ENCODE results near the gene ZMYM3. TPM values are rescaled to one million over a fixed set of nuclear protein-coding genes. Genes with fewer than 3 reads are reported as not detected.

ZMYM3 gene
- polyA plus RNA-seq, 1 experiment = 24.6 TPM

DNA sequence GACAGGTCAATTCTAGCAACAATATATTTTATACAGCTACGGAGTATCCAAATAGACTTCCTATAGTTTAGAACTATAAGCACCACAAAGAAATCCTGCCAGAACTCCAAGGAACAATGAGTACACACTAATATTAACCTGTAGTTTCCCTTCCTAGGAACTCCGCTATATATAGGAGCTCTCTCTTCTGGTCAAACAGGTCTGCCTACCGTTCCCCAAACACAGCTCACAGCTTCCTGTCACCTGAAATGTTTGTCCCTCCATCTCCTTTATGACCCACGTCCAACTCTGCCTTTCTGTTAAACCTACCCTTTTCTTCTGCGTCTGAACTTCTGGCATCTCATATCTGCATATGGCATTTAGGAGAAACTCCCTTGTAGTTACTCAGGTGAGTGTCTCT is 41.4 kb downstream of the ZMYM3 start:
- TF ChIP-seq, protein P1, sequence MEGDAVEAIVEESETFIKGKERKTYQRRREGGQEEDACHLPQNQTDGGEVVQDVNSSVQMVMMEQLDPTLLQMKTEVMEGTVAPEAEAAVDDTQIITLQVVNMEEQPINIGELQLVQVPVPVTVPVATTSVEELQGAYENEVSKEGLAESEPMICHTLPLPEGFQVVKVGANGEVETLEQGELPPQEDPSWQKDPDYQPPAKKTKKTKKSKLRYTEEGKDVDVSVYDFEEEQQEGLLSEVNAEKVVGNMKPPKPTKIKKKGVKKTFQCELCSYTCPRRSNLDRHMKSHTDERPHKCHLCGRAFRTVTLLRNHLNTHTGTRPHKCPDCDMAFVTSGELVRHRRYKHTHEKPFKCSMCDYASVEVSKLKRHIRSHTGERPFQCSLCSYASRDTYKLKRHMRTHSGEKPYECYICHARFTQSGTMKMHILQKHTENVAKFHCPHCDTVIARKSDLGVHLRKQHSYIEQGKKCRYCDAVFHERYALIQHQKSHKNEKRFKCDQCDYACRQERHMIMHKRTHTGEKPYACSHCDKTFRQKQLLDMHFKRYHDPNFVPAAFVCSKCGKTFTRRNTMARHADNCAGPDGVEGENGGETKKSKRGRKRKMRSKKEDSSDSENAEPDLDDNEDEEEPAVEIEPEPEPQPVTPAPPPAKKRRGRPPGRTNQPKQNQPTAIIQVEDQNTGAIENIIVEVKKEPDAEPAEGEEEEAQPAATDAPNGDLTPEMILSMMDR (IDR thresholded peaks at IDR 0.05; ENCODE audit: low read depth, low read length) = no peak
- Histone ChIP-seq H3K27ac (ENCODE audit: low read depth, low read length) (no peak overlapping the region), H3K27me3 (ENCODE audit: control insufficient read depth, insufficient read depth, low read length) (peaks cover 6% of the 10 kb centered on the region), H3K4me3 (ENCODE audit: low read depth, low read length) (no peak overlapping the region), H3K9me3 (ENCODE audit: control insufficient read depth, insufficient read depth, low read length) (no peaks in the 10 kb centered on the region)
- CTCF ChIA-PET = no interaction called here
- no peak for DNase-seq (ENCODE audit: low read depth, low spot score)
- POLR2A ChIA-PET = no interaction called here

DNA sequence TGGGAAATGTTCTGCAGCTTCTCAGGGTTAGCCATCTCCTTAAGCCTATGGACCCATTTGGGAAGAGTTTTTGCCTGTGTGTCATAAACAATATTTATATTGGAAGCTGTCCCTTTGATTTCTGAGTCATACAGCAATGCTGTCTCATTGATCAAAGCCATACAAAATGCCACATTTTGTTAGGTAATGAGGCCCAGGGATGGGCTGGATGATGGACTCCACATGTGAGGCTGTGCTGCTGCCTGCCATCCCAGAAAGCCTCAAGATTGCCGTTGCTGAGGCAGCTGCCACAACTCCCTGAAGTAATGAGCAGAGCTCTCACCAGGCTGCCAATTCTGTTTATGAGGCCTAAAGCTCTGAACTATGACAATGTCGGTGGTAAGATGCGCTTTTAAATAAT is 43.1 kb downstream of the ZMYM3 start:
- CTCF ChIA-PET = no interaction called here
- Histone ChIP-seq H3K9me3 (ENCODE audit: control insufficient read depth, insufficient read depth, low read length) (no peaks in the 10 kb centered on the region), H3K27me3 (ENCODE audit: control insufficient read depth, insufficient read depth, low read length) (peaks cover 6% of the 10 kb centered on the region), H3K27ac (ENCODE audit: low read depth, low read length) (no peak overlapping the region), H3K4me3 (ENCODE audit: low read depth, low read length) (no peak overlapping the region)
- DNase-seq (ENCODE audit: low read depth, low spot score) = no peak
- TF ChIP-seq, protein P1 (IDR thresholded peaks at IDR 0.05; ENCODE audit: low read depth, low read length) = no peak
- POLR2A ChIA-PET = no interaction called here

DNA sequence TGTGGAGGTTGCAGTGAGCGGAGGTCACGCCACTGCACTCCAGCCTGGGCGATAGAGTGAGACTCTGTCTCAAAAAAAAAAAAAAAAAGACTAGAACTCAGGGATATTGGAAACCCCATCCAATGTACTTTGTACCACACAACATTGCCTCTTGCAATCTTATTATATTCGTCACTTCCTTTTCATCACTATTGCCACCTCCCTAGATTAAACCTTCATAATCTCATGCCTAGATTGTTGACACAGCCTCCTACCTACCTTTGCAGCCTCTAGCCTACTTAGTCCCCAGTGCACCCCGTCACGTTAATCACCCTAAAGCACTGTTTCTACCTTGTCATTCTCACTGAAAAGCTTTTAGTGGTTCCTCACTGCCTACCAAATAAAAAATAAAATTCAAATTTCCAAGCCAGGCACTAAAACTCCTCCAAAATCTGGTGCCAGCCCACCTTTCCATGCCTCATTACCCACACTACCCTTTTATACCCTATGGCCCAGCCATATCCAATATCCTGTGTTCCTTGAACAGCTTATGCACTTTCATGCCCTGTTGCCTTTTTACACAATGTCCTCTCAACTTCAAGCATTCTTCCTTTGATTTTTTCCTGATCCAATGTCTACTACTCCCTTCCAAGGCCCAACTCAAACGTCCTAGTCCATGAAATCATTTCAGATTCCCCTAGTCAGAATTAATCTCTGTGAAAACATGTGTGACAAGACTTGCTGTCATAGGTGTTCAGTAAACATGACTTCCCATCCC is 54.5 kb downstream of the ZMYM3 start:
- ChIA-PET POLR2A (no interaction called here), CTCF (no interaction called here)
- Histone ChIP-seq H3K27me3 (ENCODE audit: control insufficient read depth, insufficient read depth, low read length) (no peaks in the 10 kb centered on the region), H3K9me3 (ENCODE audit: control insufficient read depth, insufficient read depth, low read length) (no peaks in the 10 kb centered on the region), H3K4me3 (ENCODE audit: low read depth, low read length) (no peak overlapping the region), H3K27ac (ENCODE audit: low read depth, low read length) (no peak overlapping the region)
- DNase-seq (ENCODE audit: low read depth, low spot score) = no peak
- TF ChIP-seq, protein P1 (IDR thresholded peaks at IDR 0.05; ENCODE audit: low read depth, low read length) = no peak

DNA sequence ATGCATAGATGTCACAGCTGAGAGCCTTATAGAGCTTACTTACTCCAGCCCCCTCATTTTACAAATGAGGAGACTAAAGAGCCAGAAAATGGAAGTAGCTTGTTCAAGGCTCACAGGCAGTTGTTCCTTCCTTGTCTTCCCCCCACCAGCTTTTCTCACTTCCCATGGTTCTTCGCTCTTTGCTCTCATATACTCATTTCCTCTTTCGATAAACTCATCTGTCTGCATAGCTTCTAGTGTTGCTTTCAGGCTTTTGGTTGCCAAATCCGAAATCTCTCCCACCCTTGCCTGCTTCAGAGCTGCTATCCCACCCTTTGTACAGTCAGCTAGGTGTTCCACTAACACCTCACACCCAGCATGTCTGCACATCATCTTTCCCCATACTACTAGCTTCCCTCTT is 55.9 kb downstream of the ZMYM3 start:
- Histone ChIP-seq H3K9me3 (ENCODE audit: control insufficient read depth, insufficient read depth, low read length) (no peaks in the 10 kb centered on the region), H3K27me3 (ENCODE audit: control insufficient read depth, insufficient read depth, low read length) (no peaks in the 10 kb centered on the region), H3K27ac (ENCODE audit: low read depth, low read length) (no peak overlapping the region), H3K4me3 (ENCODE audit: low read depth, low read length) (no peak overlapping the region)
- TF ChIP-seq, protein P1 (IDR thresholded peaks at IDR 0.05; ENCODE audit: low read depth, low read length) = no peak
- ChIA-PET POLR2A (no interaction called here), CTCF (no interaction called here)
- no peak for DNase-seq (ENCODE audit: low read depth, low spot score)

DNA sequence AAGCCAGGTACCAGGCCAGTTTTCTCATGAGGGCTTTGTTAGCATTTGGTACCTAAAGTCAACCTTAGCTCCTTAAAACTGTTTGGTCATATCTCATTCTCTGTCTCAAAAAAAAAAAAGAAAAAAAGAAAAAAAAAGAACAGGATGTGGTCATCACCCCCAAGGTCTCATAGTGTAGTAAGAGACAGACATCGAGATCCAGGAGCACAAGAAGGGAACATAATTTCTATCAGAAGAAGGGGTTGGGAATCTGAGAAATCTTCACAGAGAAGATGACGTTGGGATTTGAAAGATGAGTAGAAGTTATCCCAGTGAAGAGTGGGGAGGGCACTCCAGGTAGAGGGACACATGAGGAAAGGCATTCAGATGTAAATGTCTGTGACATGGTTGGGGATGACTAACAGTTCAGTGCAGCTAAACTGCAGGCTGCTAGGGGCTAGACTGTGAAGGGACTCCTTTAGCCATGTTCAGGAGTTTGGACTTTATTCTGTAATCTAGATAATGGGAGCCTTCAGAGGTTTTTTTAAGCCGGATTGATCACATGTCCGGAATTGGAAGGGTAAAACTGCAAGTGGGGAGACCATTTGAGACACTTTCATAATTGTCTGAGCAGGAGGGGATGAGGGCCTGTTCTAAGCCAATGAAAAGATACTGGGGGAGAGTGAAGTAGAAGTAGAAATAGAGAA is 57.8 kb downstream of the ZMYM3 start:
- H3K4me3 ChIP-seq (ENCODE audit: low read depth, low read length) = no peak overlapping the region
- no peaks in the 10 kb centered on the region for H3K27me3 ChIP-seq (ENCODE audit: control insufficient read depth, insufficient read depth, low read length)
- ChIA-PET POLR2A (interaction anchor here (0.6 kb wide), 1 partner anchor 211 kb away, joined by 7 read pairs; no protein-coding TSS in a partner anchor), CTCF (no interaction called here)
- H3K27ac ChIP-seq (ENCODE audit: low read depth, low read length) = no peak overlapping the region
- DNase-seq (ENCODE audit: low read depth, low spot score) = no peak
- TF ChIP-seq, protein P1 (IDR thresholded peaks at IDR 0.05; ENCODE audit: low read depth, low read length) = no peak
- H3K9me3 ChIP-seq (ENCODE audit: control insufficient read depth, insufficient read depth, low read length) = no peaks in the 10 kb centered on the region
